ENCODE measurements around the gene GABBR2. TPM values are rescaled to one million over a fixed set of nuclear protein-coding genes. Genes with fewer than 3 reads are reported as not detected.

Gene GABBR2
- total RNA-seq, 4 donors from 2014 or later, result 2.4 to 13.6 (median 10.0) TPM

DNA sequence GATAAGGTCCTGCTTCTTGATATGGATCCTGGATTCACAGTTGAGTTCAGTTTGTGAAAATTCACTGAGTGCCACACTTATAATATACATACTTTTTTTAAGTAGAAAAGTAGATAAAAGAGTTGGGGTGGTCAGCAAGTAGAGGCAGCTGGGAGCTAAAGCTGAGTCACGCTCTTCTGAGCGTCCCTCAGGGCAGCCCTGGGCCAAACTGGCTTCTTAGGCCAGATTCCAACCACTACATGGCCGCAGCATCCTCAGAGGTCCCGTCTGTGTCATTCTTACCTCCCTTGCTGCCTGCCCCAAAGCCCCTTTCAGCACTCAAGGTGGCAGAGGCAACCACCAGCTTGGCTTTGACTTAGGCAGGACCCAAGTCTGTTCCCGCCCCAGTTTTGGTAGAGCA, 329.9 kb downstream of the GABBR2 start:
- Histone ChIP-seq H3K9me3 (no peaks in the 10 kb centered on the region), H3K27ac (no peak overlapping the region), H3K4me1 (no peaks in the 10 kb centered on the region), H3K4me3 (replicated peaks in 1 of 3) (no peak overlapping the region), H3K36me3 (no peaks in the 10 kb centered on the region), H3K27me3 (no peaks in the 10 kb centered on the region)
- intact Hi-C loops (cut with DNase I), result no loop called here
- WGBS, 2 donors, result 89 to 91% methylated on average over 5 of the region's 5 CpGs
- no peak for DNase-seq
- TF ChIP-seq POLR2A (IDR thresholded peaks at IDR 0.05), result no peak

- Histone ChIP-seq H3K36me3 (no peaks in the 10 kb centered on the region), H3K27ac (no peak overlapping the region), H3K27me3 (no peaks in the 10 kb centered on the region), H3K4me1 (no peaks in the 10 kb centered on the region), H3K4me3 (replicated peaks in 1 of 3) (no peak overlapping the region), H3K9me3 (no peaks in the 10 kb centered on the region)
- DNase-seq, result no peak
- TF ChIP-seq POLR2A (IDR thresholded peaks at IDR 0.05), result no peak
- TF ChIP-seq, protein P1, sequence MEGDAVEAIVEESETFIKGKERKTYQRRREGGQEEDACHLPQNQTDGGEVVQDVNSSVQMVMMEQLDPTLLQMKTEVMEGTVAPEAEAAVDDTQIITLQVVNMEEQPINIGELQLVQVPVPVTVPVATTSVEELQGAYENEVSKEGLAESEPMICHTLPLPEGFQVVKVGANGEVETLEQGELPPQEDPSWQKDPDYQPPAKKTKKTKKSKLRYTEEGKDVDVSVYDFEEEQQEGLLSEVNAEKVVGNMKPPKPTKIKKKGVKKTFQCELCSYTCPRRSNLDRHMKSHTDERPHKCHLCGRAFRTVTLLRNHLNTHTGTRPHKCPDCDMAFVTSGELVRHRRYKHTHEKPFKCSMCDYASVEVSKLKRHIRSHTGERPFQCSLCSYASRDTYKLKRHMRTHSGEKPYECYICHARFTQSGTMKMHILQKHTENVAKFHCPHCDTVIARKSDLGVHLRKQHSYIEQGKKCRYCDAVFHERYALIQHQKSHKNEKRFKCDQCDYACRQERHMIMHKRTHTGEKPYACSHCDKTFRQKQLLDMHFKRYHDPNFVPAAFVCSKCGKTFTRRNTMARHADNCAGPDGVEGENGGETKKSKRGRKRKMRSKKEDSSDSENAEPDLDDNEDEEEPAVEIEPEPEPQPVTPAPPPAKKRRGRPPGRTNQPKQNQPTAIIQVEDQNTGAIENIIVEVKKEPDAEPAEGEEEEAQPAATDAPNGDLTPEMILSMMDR (IDR thresholded peaks at IDR 0.05), result no peak
- WGBS, 2 donors, result 85 to 86% methylated on average over 8 of the region's 8 CpGs
- intact Hi-C loops (cut with DNase I), result no loop called here
Measured at GRCh38 chr9:98378206-98378780, 330.4 kb downstream of the GABBR2 start.

DNA sequence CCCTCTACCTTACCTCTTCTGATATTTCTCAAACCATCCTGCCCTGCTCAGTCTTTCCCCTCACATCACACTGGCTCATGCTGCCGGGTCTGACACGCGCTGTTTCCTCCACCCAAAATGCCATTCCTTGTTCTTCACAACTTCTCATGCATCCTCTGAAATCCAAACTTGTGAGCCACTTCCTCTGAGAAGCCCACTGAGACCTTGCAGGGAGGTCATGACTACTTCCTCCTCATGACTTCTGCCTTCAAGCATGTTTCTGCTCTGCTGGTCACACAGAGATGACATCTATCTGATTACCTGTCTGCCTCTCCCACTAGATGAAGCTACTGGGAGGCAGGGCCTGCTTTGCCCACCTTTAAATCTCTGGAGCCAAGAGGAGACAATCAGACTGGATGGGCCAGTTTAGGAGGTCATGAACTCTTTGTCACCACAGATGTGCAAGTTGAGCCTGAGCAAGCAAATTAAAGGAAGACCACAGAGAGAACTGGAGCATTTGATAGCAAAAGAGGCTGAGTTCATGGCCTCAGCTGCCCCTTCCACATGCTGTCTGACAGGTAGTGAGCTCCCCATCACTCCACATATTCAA, 333.5 kb downstream of the GABBR2 start:
- TF ChIP-seq POLR2A (IDR thresholded peaks at IDR 0.05), result no peak
- TF ChIP-seq, protein P1 (IDR thresholded peaks at IDR 0.05), result no peak
- Histone ChIP-seq H3K4me1 (no peaks in the 10 kb centered on the region), H3K9me3 (no peaks in the 10 kb centered on the region), H3K4me3 (replicated peaks in 1 of 3) (no peak overlapping the region), H3K27ac (no peak overlapping the region), H3K36me3 (no peaks in the 10 kb centered on the region), H3K27me3 (no peaks in the 10 kb centered on the region)
- no peak for DNase-seq
- intact Hi-C loops (cut with DNase I), result no loop called here
- WGBS, 2 donors, result 87 to 95% methylated on average over 3 of the region's 3 CpGs

DNA sequence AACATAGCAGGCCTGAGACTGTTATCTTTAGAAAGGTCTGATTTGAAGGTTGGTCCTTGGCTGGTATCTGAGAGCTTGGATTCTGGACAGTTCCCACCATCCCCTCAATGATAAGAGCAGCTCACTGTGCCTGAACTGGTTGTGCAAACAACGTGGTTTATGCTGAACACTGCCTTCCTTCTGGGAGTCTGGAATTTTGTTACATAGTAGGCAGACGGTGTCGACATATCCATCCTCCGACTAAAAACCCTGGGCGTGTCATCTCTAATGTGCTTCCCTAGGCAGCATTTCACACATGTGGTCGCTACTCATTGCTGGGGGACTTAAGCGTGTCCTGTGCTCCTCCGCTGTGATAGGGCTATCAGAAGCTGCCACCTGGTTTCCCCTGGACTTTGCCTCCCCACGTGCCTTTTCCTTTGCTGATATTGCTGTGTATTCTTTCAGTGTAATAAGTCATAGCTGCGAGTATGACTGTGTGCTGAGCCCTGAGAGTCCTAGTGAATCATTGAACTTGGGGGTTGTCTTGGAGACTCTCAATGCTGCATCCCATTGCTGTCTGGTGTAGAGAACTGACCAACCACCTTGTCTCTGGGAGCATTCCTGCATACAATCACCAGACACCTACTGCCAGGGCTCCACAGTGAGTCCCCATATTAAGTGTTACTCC, 334.2 kb downstream of the GABBR2 start:
- H3K27ac ChIP-seq, result no peak overlapping the region
- TF ChIP-seq, protein P1 (IDR thresholded peaks at IDR 0.05), result no peak
- TF ChIP-seq POLR2A (IDR thresholded peaks at IDR 0.05), result no peak
- 54 to 64% methylated on average over 10 of the region's 10 CpGs for WGBS, 2 donors
- H3K9me3 ChIP-seq, result no peaks in the 10 kb centered on the region
- H3K36me3 ChIP-seq, result no peaks in the 10 kb centered on the region
- DNase-seq, result no peak
- intact Hi-C loops (cut with DNase I), result no loop called here
- no peaks in the 10 kb centered on the region for H3K4me1 ChIP-seq
- H3K4me3 ChIP-seq (replicated peaks in 1 of 3), result no peak overlapping the region
- no peaks in the 10 kb centered on the region for H3K27me3 ChIP-seq

GRCh38 chr9:98373609-98374008, 335.1 kb downstream of the GABBR2 start:
- Histone ChIP-seq H3K4me3 (replicated peaks in 1 of 3) (no peak overlapping the region), H3K4me1 (no peaks in the 10 kb centered on the region), H3K36me3 (no peaks in the 10 kb centered on the region), H3K27ac (no peak overlapping the region), H3K9me3 (no peaks in the 10 kb centered on the region), H3K27me3 (no peaks in the 10 kb centered on the region)
- TF ChIP-seq, protein P1 (IDR thresholded peaks at IDR 0.05), result no peak
- TF ChIP-seq POLR2A (IDR thresholded peaks at IDR 0.05), result no peak
- intact Hi-C loops (cut with DNase I), result no loop called here
- no peak for DNase-seq
